ENCODE measurements around the gene SLC39A11. TPM values are rescaled to one million over a fixed set of nuclear protein-coding genes. Genes with fewer than 3 reads are reported as not detected.

Gene SLC39A11
- total RNA-seq, 1 experiment from 2014 or later = 18.6 TPM

GRCh38 chr17:72616447-72616846 is 476.0 kb downstream of the SLC39A11 start:
- ChIA-PET CTCF (no interaction called here), POLR2A (ENCODE audit: low non-redundant PET) (no interaction called here)
- H3K36me3 ChIP-seq (ENCODE audit: insufficient read depth, low read length, poor library complexity, severe bottlenecking) = no peaks in the 10 kb centered on the region
- no peaks in the 10 kb centered on the region for H3K27me3 ChIP-seq (replicated peaks; ENCODE audit: insufficient read depth, low read depth, low read length, poor library complexity)
- no peak overlapping the region for H3K4me3 ChIP-seq (ENCODE audit: low read depth, low read length, poor library complexity, severe bottlenecking)
- intact Hi-C loops (cut with micrococcal nuclease; ENCODE audit: unreplicated experiment) = no loop called here
- H3K27ac ChIP-seq (ENCODE audit: low read depth, low read length, poor library complexity, severe bottlenecking) = no peak overlapping the region
- H3K4me1 ChIP-seq (ENCODE audit: insufficient read depth, low read length, poor library complexity, severe bottlenecking) = no peaks in the 10 kb centered on the region
- no peaks in the 10 kb centered on the region for H3K9me3 ChIP-seq (ENCODE audit: low read depth, low read length, poor library complexity, severe bottlenecking)
- no peak for DNase-seq (ENCODE audit: low spot score)
- TF ChIP-seq EZH2 (IDR thresholded peaks at IDR 0.05; ENCODE audit: borderline replicate concordance, low read depth, low read length, poor library complexity, severe bottlenecking) (no peak), CTCF (conservative IDR thresholded peaks at IDR 0.05; ENCODE audit: low read depth, low read length) (no peak)
- no TSS peak for BruUV-seq (replicated peaks)

GRCh38 chr17:72615627-72615991 is 476.9 kb downstream of the SLC39A11 start:
- BruUV-seq (replicated peaks) = no TSS peak
- H3K4me1 ChIP-seq (ENCODE audit: insufficient read depth, low read length, poor library complexity, severe bottlenecking) = no peaks in the 10 kb centered on the region
- CTCF ChIA-PET = no interaction called here
- H3K4me3 ChIP-seq (ENCODE audit: low read depth, low read length, poor library complexity, severe bottlenecking) = no peak overlapping the region
- DNase-seq (ENCODE audit: low spot score) = no peak
- H3K36me3 ChIP-seq (ENCODE audit: insufficient read depth, low read length, poor library complexity, severe bottlenecking) = no peaks in the 10 kb centered on the region
- POLR2A ChIA-PET (ENCODE audit: low non-redundant PET) = interaction anchor here (0.6 kb wide), 1 partner anchor 83 kb away, joined by 3 read pairs; no protein-coding TSS in a partner anchor
- TF ChIP-seq CTCF (conservative IDR thresholded peaks at IDR 0.05; ENCODE audit: low read depth, low read length) (no peak), EZH2 (IDR thresholded peaks at IDR 0.05; ENCODE audit: borderline replicate concordance, low read depth, low read length, poor library complexity, severe bottlenecking) (no peak)
- no peak overlapping the region for H3K27ac ChIP-seq (ENCODE audit: low read depth, low read length, poor library complexity, severe bottlenecking)
- no peaks in the 10 kb centered on the region for H3K9me3 ChIP-seq (ENCODE audit: low read depth, low read length, poor library complexity, severe bottlenecking)
- H3K27me3 ChIP-seq (replicated peaks; ENCODE audit: insufficient read depth, low read depth, low read length, poor library complexity) = no peaks in the 10 kb centered on the region
- intact Hi-C loops (cut with micrococcal nuclease; ENCODE audit: unreplicated experiment) = no loop called here

GRCh38 chr17:72614871-72615626 is 477.4 kb downstream of the SLC39A11 start:
- TF ChIP-seq EZH2 (IDR thresholded peaks at IDR 0.05; ENCODE audit: borderline replicate concordance, low read depth, low read length, poor library complexity, severe bottlenecking) = no peak
- no peak for TF ChIP-seq CTCF (conservative IDR thresholded peaks at IDR 0.05; ENCODE audit: low read depth, low read length)
- no peak for DNase-seq (ENCODE audit: low spot score)
- Histone ChIP-seq H3K4me3 (ENCODE audit: low read depth, low read length, poor library complexity, severe bottlenecking) (no peak overlapping the region), H3K27me3 (replicated peaks; ENCODE audit: insufficient read depth, low read depth, low read length, poor library complexity) (no peaks in the 10 kb centered on the region), H3K36me3 (ENCODE audit: insufficient read depth, low read length, poor library complexity, severe bottlenecking) (no peaks in the 10 kb centered on the region), H3K27ac (ENCODE audit: low read depth, low read length, poor library complexity, severe bottlenecking) (no peak overlapping the region), H3K4me1 (ENCODE audit: insufficient read depth, low read length, poor library complexity, severe bottlenecking) (no peaks in the 10 kb centered on the region), H3K9me3 (ENCODE audit: low read depth, low read length, poor library complexity, severe bottlenecking) (no peaks in the 10 kb centered on the region)
- intact Hi-C loops (cut with micrococcal nuclease; ENCODE audit: unreplicated experiment) = no loop called here
- ChIA-PET CTCF (no interaction called here), POLR2A (ENCODE audit: low non-redundant PET) (interaction anchor here (0.6 kb wide), 1 partner anchor 84 kb away, joined by 3 read pairs; no protein-coding TSS in a partner anchor)
- BruUV-seq (replicated peaks) = no TSS peak
